B cell (primary cell): ENCODE data around the gene NTN3.

ENCODE experiments used
- EZH2 ChIP-seq: IDR thresholded peaks from 2 replicates; pipeline ENCODE4 v1.6.1; 2012; ENCODE audit warnings: borderline replicate concordance, low read depth, mild to moderate bottlenecking, moderate library complexity, low read length; ENCODE audit not compliant: insufficient read depth, poor library complexity, severe bottlenecking
- TF ChIP-seq, protein P1 (sequence below): fragments of 200-600 bp; IDR thresholded peaks from one replicate; pipeline ENCODE4 v1.8.0; 2022; ENCODE audit warnings: antibody characterized with exemption, mild to moderate bottlenecking

DNA sequence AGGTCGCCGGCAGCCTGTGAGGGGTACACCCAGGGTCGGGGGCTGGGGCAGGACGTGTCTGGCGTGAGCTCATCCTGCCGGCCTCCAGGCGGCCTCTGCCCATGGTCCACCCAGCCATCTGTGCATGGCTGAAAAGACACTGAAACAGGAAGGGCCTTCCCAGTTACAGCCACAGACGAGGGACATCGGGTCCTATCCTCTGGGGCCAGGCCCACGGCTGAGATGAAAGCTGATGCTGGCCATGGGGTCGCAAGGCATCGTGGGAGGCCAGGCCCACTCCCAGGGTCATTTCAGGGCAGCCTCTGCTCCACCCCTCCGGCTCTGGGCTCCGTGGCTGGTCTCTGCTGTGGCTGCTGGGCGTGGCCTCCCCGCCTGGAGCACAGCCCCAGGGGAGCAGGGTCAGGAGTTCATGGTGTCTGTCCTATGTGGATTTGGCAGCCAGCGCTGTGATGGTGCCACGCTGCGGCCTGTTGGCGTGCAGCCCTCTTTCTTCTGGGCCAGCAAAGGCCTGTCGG lies 26.1 kb downstream of the NTN3 start:
- TF ChIP-seq, protein P1, sequence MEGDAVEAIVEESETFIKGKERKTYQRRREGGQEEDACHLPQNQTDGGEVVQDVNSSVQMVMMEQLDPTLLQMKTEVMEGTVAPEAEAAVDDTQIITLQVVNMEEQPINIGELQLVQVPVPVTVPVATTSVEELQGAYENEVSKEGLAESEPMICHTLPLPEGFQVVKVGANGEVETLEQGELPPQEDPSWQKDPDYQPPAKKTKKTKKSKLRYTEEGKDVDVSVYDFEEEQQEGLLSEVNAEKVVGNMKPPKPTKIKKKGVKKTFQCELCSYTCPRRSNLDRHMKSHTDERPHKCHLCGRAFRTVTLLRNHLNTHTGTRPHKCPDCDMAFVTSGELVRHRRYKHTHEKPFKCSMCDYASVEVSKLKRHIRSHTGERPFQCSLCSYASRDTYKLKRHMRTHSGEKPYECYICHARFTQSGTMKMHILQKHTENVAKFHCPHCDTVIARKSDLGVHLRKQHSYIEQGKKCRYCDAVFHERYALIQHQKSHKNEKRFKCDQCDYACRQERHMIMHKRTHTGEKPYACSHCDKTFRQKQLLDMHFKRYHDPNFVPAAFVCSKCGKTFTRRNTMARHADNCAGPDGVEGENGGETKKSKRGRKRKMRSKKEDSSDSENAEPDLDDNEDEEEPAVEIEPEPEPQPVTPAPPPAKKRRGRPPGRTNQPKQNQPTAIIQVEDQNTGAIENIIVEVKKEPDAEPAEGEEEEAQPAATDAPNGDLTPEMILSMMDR, result no peak
- no peak for TF ChIP-seq EZH2
